ENCODE results near the gene SLMAP.

SLMAP gene, protein sequence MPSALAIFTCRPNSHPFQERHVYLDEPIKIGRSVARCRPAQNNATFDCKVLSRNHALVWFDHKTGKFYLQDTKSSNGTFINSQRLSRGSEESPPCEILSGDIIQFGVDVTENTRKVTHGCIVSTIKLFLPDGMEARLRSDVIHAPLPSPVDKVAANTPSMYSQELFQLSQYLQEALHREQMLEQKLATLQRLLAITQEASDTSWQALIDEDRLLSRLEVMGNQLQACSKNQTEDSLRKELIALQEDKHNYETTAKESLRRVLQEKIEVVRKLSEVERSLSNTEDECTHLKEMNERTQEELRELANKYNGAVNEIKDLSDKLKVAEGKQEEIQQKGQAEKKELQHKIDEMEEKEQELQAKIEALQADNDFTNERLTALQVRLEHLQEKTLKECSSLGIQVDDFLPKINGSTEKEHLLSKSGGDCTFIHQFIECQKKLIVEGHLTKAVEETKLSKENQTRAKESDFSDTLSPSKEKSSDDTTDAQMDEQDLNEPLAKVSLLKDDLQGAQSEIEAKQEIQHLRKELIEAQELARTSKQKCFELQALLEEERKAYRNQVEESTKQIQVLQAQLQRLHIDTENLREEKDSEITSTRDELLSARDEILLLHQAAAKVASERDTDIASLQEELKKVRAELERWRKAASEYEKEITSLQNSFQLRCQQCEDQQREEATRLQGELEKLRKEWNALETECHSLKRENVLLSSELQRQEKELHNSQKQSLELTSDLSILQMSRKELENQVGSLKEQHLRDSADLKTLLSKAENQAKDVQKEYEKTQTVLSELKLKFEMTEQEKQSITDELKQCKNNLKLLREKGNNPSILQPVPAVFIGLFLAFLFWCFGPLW

DNA sequence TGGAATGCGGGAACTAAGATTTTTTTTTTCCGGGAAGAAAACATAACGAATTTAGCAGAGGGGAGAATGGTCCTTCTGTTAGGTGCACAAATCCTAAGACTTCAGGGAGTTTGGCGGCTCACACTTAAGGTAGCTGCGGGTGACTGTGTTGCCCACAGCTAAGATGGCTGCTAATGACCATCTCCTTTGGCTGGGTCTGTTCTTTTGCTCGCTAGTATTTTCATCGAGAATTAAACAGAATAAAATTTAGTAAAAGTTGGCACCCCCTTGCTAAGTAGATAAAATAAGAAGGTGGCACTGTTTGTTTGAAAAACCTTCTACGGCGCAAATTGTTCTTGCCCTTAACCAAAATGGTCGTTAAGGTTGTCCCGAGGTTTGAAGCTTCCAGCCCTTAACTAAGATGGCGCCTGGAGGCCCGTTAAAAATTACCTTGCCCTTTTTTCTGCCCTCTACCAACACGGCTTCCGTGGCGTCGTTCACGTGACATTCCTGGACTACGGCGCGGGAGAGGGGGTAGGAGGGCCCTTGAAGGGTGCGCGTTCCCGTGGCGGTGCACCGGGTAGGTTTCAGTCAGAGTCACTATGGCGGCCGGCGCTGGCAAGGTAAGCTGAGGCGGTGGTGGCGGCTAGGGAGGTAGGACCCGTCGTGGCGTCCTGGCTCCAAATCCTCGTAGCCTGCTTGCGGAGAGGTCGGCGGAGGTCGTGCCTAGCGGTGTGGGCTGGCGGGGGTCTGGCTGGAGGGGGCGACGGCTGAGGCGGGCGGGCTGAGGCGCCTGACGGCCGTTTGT, at the start of gene SLMAP:
SLMAP (plus strand) TSS at position 569 of the 787 bp plus-strand sequence. CDS start 1,343 bp downstream, outside the sequence.
- H3K4me3 ChIP-seq: peak within 1 kb of the TSS; percentile 85
- no peaks in the 10 kb centered on the region for H3K9me3 ChIP-seq (ENCODE audit: low read depth, low read length)
- no peaks in the 10 kb centered on the region; the same call in 1 of the 2 replicates for H3K36me3 ChIP-seq (ENCODE audit: insufficient read depth, low read length)
- DNase-seq (ENCODE audit: low read depth, low spot score): peak; percentile 78
- TF ChIP-seq EZH2 (IDR thresholded peaks at IDR 0.05) (no peak), POLR2AphosphoS5 (IDR thresholded peaks at IDR 0.05; ENCODE audit: borderline replicate concordance, low read depth, low read length) (peak; percentile 83)
- H3K9ac ChIP-seq (ENCODE audit: insufficient read length): peak within 1 kb of the TSS; percentile 91
- H3K27ac ChIP-seq: peak within 1 kb of the TSS; percentile 94

- Histone ChIP-seq H3K27ac (no peak overlapping the region), H3K4me3 (no peak overlapping the region), H3K9ac (ENCODE audit: insufficient read length) (no peak overlapping the region), H3K9me3 (ENCODE audit: low read depth, low read length) (no peaks in the 10 kb centered on the region), H3K36me3 (ENCODE audit: insufficient read depth, low read length) (no peaks in the 10 kb centered on the region)
- TF ChIP-seq POLR2AphosphoS5 (IDR thresholded peaks at IDR 0.05; ENCODE audit: borderline replicate concordance, low read depth, low read length): no peak
- TF ChIP-seq FOXP2 (optimal IDR thresholded peaks at IDR 0.05; ENCODE audit: control extremely low read depth, extremely low read length, insufficient read depth): no peak
- TF ChIP-seq EZH2 (IDR thresholded peaks at IDR 0.05): no peak
- no peak for DNase-seq (ENCODE audit: low read depth, low spot score)
Measured at GRCh38 chr3:57706462-57706861, 49.6 kb upstream of the SLMAP start.

GRCh38 chr3:57709031-57709430, 47.1 kb upstream of the SLMAP start:
- no peak overlapping the region for H3K27ac ChIP-seq
- no peaks in the 10 kb centered on the region for H3K9me3 ChIP-seq (ENCODE audit: low read depth, low read length)
- H3K36me3 ChIP-seq (ENCODE audit: insufficient read depth, low read length): no peaks in the 10 kb centered on the region
- H3K9ac ChIP-seq (ENCODE audit: insufficient read length): no peak overlapping the region
- DNase-seq (ENCODE audit: low read depth, low spot score): no peak
- TF ChIP-seq POLR2AphosphoS5 (IDR thresholded peaks at IDR 0.05; ENCODE audit: borderline replicate concordance, low read depth, low read length) (no peak), EZH2 (IDR thresholded peaks at IDR 0.05) (no peak), FOXP2 (optimal IDR thresholded peaks at IDR 0.05; ENCODE audit: control extremely low read depth, extremely low read length, insufficient read depth) (no peak)
- no peak overlapping the region for H3K4me3 ChIP-seq

DNA sequence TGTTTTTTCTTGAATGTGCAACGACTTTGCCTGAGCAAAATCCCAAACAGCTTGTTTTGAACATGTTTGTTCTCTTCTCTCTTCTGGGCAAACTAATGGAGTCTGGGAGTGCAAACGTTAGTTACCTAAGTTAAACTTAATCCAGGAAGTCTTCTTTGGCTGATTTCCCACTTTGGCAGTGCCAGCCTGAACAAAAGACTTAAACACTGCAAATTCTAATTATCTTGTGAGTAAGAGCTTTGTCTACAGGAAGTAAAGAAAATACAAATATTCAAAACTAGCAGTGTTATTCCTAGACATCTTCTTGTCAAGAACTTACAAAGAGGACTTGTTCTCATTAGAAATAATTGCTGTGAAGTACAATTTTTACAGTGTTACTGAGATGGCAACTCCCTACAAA, 46.5 kb upstream of the SLMAP start:
- Histone ChIP-seq H3K36me3 (ENCODE audit: insufficient read depth, low read length) (no peaks in the 10 kb centered on the region), H3K9ac (ENCODE audit: insufficient read length) (no peak overlapping the region), H3K27ac (no peak overlapping the region), H3K4me3 (no peak overlapping the region), H3K9me3 (ENCODE audit: low read depth, low read length) (no peaks in the 10 kb centered on the region)
- TF ChIP-seq EZH2 (IDR thresholded peaks at IDR 0.05) (no peak), POLR2AphosphoS5 (IDR thresholded peaks at IDR 0.05; ENCODE audit: borderline replicate concordance, low read depth, low read length) (no peak), FOXP2 (optimal IDR thresholded peaks at IDR 0.05; ENCODE audit: control extremely low read depth, extremely low read length, insufficient read depth) (no peak)
- DNase-seq (ENCODE audit: low read depth, low spot score): no peak

GRCh38 chr3:57715686-57716085, 40.4 kb upstream of the SLMAP start:
- Histone ChIP-seq H3K4me3 (no peak overlapping the region), H3K27ac (no peak overlapping the region), H3K9ac (ENCODE audit: insufficient read length) (no peak overlapping the region), H3K9me3 (ENCODE audit: low read depth, low read length) (no peaks in the 10 kb centered on the region), H3K36me3 (ENCODE audit: insufficient read depth, low read length) (no peaks in the 10 kb centered on the region)
- no peak for DNase-seq (ENCODE audit: low read depth, low spot score)
- no peak for TF ChIP-seq POLR2AphosphoS5 (IDR thresholded peaks at IDR 0.05; ENCODE audit: borderline replicate concordance, low read depth, low read length)
- TF ChIP-seq EZH2 (IDR thresholded peaks at IDR 0.05): no peak
- TF ChIP-seq FOXP2 (optimal IDR thresholded peaks at IDR 0.05; ENCODE audit: control extremely low read depth, extremely low read length, insufficient read depth): no peak

DNA sequence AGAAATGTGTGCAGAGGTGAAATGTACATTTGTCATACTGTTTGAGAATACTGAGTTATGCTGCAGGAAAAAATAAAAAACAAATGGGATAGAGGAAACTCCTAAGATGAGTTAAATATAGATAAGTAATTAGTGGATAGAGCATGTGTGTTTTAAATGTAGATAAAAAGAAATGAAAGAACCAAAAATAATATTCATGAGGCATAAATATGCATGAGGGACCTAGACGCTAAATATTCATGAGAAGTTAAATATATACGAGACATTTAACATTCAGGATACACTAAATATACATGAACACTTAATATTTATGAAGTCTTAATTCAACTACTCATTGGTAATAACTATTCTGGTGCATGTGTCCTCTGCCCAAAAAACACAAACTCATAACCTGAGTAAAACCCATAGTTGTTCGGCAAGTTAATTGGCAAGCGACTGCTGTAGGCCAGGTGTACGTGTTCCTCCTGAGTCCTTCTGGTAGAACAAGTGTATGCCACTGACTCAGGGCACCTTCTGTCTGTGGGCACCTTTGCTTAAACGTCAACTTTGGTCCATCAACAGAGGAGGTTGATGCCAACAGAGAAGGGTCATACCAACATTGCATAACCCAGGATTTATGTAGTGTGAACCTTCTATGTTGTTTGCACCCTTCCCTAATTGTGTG, 38.8 kb upstream of the SLMAP start:
- H3K4me3 ChIP-seq: no peak overlapping the region
- TF ChIP-seq POLR2AphosphoS5 (IDR thresholded peaks at IDR 0.05; ENCODE audit: borderline replicate concordance, low read depth, low read length): no peak
- TF ChIP-seq EZH2 (IDR thresholded peaks at IDR 0.05): no peak
- no peak for TF ChIP-seq FOXP2 (optimal IDR thresholded peaks at IDR 0.05; ENCODE audit: control extremely low read depth, extremely low read length, insufficient read depth)
- no peaks in the 10 kb centered on the region for H3K9me3 ChIP-seq (ENCODE audit: low read depth, low read length)
- H3K27ac ChIP-seq: no peak overlapping the region; the same call in 1 of the 2 replicates
- no peaks in the 10 kb centered on the region for H3K36me3 ChIP-seq (ENCODE audit: insufficient read depth, low read length)
- no peak overlapping the region for H3K9ac ChIP-seq (ENCODE audit: insufficient read length)
- DNase-seq (ENCODE audit: low read depth, low spot score): no peak

GRCh38 chr3:57718118-57718517, 38.0 kb upstream of the SLMAP start:
- Histone ChIP-seq H3K27ac (no peak overlapping the region), H3K9me3 (ENCODE audit: low read depth, low read length) (no peaks in the 10 kb centered on the region), H3K9ac (ENCODE audit: insufficient read length) (no peak overlapping the region), H3K36me3 (ENCODE audit: insufficient read depth, low read length) (no peaks in the 10 kb centered on the region), H3K4me3 (no peak overlapping the region)
- DNase-seq (ENCODE audit: low read depth, low spot score): no peak
- TF ChIP-seq FOXP2 (optimal IDR thresholded peaks at IDR 0.05; ENCODE audit: control extremely low read depth, extremely low read length, insufficient read depth) (no peak), POLR2AphosphoS5 (IDR thresholded peaks at IDR 0.05; ENCODE audit: borderline replicate concordance, low read depth, low read length) (no peak), EZH2 (IDR thresholded peaks at IDR 0.05) (no peak)
